Measurements from ENCODE around the gene FLT3LG.

Gene FLT3LG

DNA sequence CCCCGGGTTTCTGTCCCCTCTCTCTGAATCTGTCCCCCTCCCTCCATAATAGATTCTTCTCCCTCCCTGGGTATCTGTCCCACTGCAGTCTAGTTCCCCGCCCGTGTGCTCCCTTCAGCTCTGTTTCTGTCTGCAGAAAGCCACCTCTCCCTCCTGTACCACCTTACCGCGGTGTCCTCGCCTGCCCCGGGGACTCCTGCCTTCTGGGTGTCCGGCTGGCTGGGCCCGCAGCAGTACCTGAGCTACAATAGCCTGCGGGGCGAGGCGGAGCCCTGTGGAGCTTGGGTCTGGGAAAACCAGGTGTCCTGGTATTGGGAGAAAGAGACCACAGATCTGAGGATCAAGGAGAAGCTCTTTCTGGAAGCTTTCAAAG, 39.7 kb downstream of the FLT3LG start:
- DNase-seq, result no peak
- Histone ChIP-seq H3K9ac (ENCODE audit: low read length) (no peak overlapping the region), H3K4me2 (ENCODE audit: low read depth, low read length) (peak overlapping the region; percentile 96; the same call in 1 of the 2 replicates), H3K4me3 (ENCODE audit: low read length) (peak overlapping the region; percentile 54; the same call in 1 of the 2 replicates), H3K36me3 (replicated peaks; ENCODE audit: insufficient read depth, low read length) (no peaks in the 10 kb centered on the region), H3K27me3 (replicated peaks; ENCODE audit: insufficient read depth, low read length) (peaks cover 77% of the 10 kb centered on the region), H3K9me2 (replicated peaks; ENCODE audit: insufficient read depth, low read length) (no peaks in the 10 kb centered on the region), H3K27ac (ENCODE audit: low read length) (no peak overlapping the region), H3K4me1 (ENCODE audit: low read length) (no peaks in the 10 kb centered on the region), H4K20me1 (ENCODE audit: insufficient read depth, low read length) (no peaks in the 10 kb centered on the region), H3K79me2 (ENCODE audit: low read length) (no peaks in the 10 kb centered on the region), H3K9me3 (replicated peaks; ENCODE audit: insufficient read depth, low read length) (no peaks in the 10 kb centered on the region), H2AFZ (ENCODE audit: low read length) (no peak overlapping the region), H3F3A (ENCODE audit: insufficient read depth, low read length) (no peaks in the 10 kb centered on the region)
- TF ChIP-seq CTCF (IDR thresholded peaks at IDR 0.05; ENCODE audit: low read length) (no peak), EZH2 (optimal IDR thresholded peaks at IDR 0.05; ENCODE audit: low read depth, low read length) (no peak), EZH2phosphoT487 (IDR thresholded peaks at IDR 0.05; ENCODE audit: low read length) (no peak)

DNA sequence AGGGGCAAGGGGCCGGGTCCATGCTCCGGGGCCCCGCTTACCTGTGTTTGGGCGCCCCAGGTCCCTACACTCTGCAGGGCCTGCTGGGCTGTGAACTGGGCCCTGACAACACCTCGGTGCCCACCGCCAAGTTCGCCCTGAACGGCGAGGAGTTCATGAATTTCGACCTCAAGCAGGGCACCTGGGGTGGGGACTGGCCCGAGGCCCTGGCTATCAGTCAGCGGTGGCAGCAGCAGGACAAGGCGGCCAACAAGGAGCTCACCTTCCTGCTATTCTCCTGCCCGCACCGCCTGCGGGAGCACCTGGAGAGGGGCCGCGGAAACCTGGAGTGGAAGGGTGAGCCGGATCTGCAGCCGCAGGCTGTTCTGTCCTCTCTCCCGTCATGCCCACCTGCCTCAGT, 40.1 kb downstream of the FLT3LG start:
- Histone ChIP-seq H3K27ac (ENCODE audit: low read length) (no peak overlapping the region), H3K4me2 (ENCODE audit: low read depth, low read length) (no peak overlapping the region)

GRCh38 chr19:49515767-49516166, 41.8 kb downstream of the FLT3LG start:
- Histone ChIP-seq H3K27ac (ENCODE audit: low read length) (no peak overlapping the region), H3K9ac (ENCODE audit: low read length) (no peak overlapping the region)
- no peak for DNase-seq

More for the DNA sequence above, 40.1 kb downstream of the FLT3LG start:
- H3K79me2 ChIP-seq (ENCODE audit: low read length), result no peaks in the 10 kb centered on the region
- H3F3A ChIP-seq (ENCODE audit: insufficient read depth, low read length), result no peaks in the 10 kb centered on the region
- no peak overlapping the region for H2AFZ ChIP-seq (ENCODE audit: low read length)
- H3K27me3 ChIP-seq (replicated peaks; ENCODE audit: insufficient read depth, low read length), result peaks cover 81% of the 10 kb centered on the region
- H3K4me3 ChIP-seq (ENCODE audit: low read length), result no peak overlapping the region
- no peaks in the 10 kb centered on the region for H3K36me3 ChIP-seq (replicated peaks; ENCODE audit: insufficient read depth, low read length)
- no peak overlapping the region for H3K9ac ChIP-seq (ENCODE audit: low read length)
- no peaks in the 10 kb centered on the region for H3K9me2 ChIP-seq (replicated peaks; ENCODE audit: insufficient read depth, low read length)
- no peaks in the 10 kb centered on the region for H3K4me1 ChIP-seq (ENCODE audit: low read length)
- no peaks in the 10 kb centered on the region for H4K20me1 ChIP-seq (ENCODE audit: insufficient read depth, low read length)
- no peak for TF ChIP-seq EZH2 (optimal IDR thresholded peaks at IDR 0.05; ENCODE audit: low read depth, low read length)
- no peak for TF ChIP-seq CTCF (IDR thresholded peaks at IDR 0.05; ENCODE audit: low read length)
- TF ChIP-seq EZH2phosphoT487 (IDR thresholded peaks at IDR 0.05; ENCODE audit: low read length), result no peak
- no peaks in the 10 kb centered on the region for H3K9me3 ChIP-seq (replicated peaks; ENCODE audit: insufficient read depth, low read length)
- no peak for DNase-seq

More at GRCh38 chr19:49515767-49516166, 41.8 kb downstream of the FLT3LG start:
- Histone ChIP-seq H3K27me3 (replicated peaks; ENCODE audit: insufficient read depth, low read length) (peaks cover 79% of the 10 kb centered on the region), H3K4me2 (ENCODE audit: low read depth, low read length) (no peak overlapping the region), H3K79me2 (ENCODE audit: low read length) (no peaks in the 10 kb centered on the region), H2AFZ (ENCODE audit: low read length) (no peak overlapping the region), H3K36me3 (replicated peaks; ENCODE audit: insufficient read depth, low read length) (no peaks in the 10 kb centered on the region), H3K9me3 (replicated peaks; ENCODE audit: insufficient read depth, low read length) (no peaks in the 10 kb centered on the region), H3K9me2 (replicated peaks; ENCODE audit: insufficient read depth, low read length) (no peaks in the 10 kb centered on the region), H3K4me3 (ENCODE audit: low read length) (no peak overlapping the region), H4K20me1 (ENCODE audit: insufficient read depth, low read length) (no peaks in the 10 kb centered on the region), H3F3A (ENCODE audit: insufficient read depth, low read length) (no peaks in the 10 kb centered on the region), H3K4me1 (ENCODE audit: low read length) (no peaks in the 10 kb centered on the region)
- TF ChIP-seq CTCF (IDR thresholded peaks at IDR 0.05; ENCODE audit: low read length) (no peak), EZH2phosphoT487 (IDR thresholded peaks at IDR 0.05; ENCODE audit: low read length) (no peak), EZH2 (optimal IDR thresholded peaks at IDR 0.05; ENCODE audit: low read depth, low read length) (no peak)
